Astrocyte of the spinal cord (primary cell): Measurements from ENCODE around the gene ABTB2.

ENCODE experiments used
- DNase-seq: peaks from one replicate; pipeline ENCODE4 v3.0.0; 2011; ENCODE audit warnings: low read depth, low spot score
- H3K4me3 ChIP-seq: 2 replicates; pipeline ENCODE4 v1.5.1; 2011; ENCODE audit warnings: low read depth, mild to moderate bottlenecking, low read length, moderate library complexity
- in situ Hi-C: cut with HindIII; loops from 2 replicates; pipeline ENCODE4 v1.10.0; 2017; ENCODE audit warnings: low sequenced_read_pairs
- TF ChIP-seq, protein P1 (sequence below): IDR thresholded peaks from 2 replicates; pipeline ENCODE4 v1.5.1; 2012; ENCODE audit warnings: low read depth, mild to moderate bottlenecking, low read length, inconsistent platforms

The ABTB2 gene

GRCh38 chr11:34357701-34358257 is at the start of gene ABTB2:
ABTB2 (minus strand) TSS chr11:34358010.
- H3K4me3 ChIP-seq: peak within 1 kb of the TSS; percentile 66
- in situ Hi-C loops: no loop called here
- peak; percentile 98 for DNase-seq
- TF ChIP-seq, protein P1, sequence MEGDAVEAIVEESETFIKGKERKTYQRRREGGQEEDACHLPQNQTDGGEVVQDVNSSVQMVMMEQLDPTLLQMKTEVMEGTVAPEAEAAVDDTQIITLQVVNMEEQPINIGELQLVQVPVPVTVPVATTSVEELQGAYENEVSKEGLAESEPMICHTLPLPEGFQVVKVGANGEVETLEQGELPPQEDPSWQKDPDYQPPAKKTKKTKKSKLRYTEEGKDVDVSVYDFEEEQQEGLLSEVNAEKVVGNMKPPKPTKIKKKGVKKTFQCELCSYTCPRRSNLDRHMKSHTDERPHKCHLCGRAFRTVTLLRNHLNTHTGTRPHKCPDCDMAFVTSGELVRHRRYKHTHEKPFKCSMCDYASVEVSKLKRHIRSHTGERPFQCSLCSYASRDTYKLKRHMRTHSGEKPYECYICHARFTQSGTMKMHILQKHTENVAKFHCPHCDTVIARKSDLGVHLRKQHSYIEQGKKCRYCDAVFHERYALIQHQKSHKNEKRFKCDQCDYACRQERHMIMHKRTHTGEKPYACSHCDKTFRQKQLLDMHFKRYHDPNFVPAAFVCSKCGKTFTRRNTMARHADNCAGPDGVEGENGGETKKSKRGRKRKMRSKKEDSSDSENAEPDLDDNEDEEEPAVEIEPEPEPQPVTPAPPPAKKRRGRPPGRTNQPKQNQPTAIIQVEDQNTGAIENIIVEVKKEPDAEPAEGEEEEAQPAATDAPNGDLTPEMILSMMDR: no peak

DNA sequence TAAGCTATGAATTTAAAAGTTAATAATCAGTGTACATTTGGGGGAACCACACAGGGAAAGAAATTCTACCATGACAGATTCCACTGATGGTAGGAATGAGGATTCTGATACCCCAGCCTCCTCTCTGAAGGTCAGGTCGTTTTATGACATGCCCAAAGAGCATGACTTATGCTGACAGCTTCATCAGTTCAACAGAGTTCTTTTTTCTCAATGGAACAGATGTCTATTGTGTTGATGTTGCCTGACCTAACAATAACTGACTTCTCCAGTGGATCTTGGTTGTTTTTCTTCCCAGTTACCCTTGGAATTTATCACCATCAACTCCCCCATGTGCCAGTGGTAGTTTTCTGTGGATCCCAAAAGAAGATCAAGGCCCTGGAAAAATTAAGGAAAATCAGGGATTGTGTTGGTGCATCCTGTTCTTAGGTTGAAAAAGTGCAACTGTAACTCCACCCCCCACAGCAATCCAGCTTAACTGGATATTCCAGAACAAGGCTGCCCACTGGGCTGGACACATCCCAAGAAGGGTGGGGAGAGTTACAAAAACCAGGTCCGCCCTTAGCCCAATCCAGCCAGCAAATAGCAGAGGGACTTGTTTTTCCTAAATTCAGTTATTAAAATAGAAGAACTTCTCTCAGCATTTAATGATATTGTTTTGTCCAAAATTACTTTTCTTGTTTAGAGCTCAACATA is 49.5 kb upstream of the ABTB2 start:
- TF ChIP-seq, protein P1: no peak
- in situ Hi-C loops: no loop called here
- H3K4me3 ChIP-seq: no peak overlapping the region
- DNase-seq: no peak

DNA sequence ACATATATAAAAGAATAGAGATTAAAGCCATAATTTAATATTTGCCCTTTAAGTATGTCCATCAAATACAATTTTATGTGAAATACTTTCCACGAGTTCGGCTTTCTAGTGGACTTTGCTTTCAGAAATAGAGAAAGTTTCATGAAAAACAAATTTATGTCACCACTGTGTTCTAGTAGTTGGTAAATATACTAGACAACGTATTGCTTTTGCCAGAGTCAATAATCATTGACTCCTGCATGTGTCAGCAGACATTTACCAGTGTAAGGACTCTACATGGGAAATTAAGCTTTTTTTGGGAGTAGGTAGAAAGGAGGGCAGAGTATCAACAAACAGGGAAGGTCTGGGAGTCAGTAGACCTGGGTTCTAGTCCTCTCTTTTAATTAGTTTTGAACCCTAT is 48.6 kb upstream of the ABTB2 start:
- DNase-seq: no peak

DNA sequence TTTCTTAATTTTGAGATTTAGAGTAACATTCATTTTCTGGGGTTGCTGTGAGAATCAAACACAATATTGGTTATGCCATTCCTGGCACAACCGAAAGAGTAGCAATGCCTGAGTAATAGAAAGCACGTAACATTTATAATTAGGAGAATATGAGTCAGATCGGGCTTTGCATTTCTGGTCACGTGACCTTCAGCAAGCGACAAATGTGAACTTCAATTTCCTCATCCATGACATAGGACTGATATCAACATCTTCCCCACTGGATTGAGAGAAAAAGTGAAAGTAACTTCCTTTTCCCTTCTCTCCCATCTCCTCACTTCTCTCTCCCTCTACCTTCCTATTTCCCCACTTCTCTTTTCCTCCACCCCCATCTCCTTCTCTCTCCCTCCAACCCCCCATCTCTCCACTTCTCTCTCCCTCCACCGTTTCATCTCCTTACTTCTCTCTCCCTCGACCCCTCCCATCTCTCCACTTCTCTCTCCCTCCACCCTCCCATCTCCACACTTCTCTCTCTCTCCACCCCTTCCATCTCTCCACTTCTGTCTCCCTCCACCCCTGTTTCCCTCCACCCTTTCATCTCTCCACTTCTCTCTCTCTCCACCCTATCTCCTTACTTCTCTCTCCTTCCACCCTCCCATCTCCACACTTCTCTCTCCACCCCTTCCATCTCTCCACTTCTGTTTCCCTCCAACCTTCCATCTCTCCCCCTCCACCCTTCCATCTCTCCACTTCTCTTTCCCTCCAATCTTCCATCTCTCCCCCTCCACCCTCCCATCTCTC is 47.5 kb upstream of the ABTB2 start:
- DNase-seq: peak; percentile 20
- in situ Hi-C loops: no loop called here
- TF ChIP-seq, protein P1: no peak
- no peak overlapping the region for H3K4me3 ChIP-seq

More for the DNA sequence above, 48.6 kb upstream of the ABTB2 start:
- H3K4me3 ChIP-seq: no peak overlapping the region
- TF ChIP-seq, protein P1: no peak
- in situ Hi-C loops: no loop called here

GRCh38 chr11:34404280-34404679 is 46.5 kb upstream of the ABTB2 start:
- DNase-seq: no peak
- H3K4me3 ChIP-seq: no peak overlapping the region
- TF ChIP-seq, protein P1: no peak
- in situ Hi-C loops: no loop called here

- TF ChIP-seq, protein P1: no peak
- in situ Hi-C loops: no loop called here
- no peak overlapping the region for H3K4me3 ChIP-seq
- DNase-seq: no peak
These were observed 45.6 kb upstream of the ABTB2 start for GRCh38 chr11:34403431-34403830.
